LNCAP (cell line): ENCODE results near the gene CCR5AS.

ENCODE experiments used
- TF ChIP-seq, protein P1 (sequence below): fragments of 450-650 bp; IDR thresholded peaks from 2 replicates; pipeline ENCODE4 v1.5.1; 2017; ENCODE audit warnings: mild to moderate bottlenecking

The CCR5AS gene

GRCh38 chr3:46405301-46406019 is 1.4 kb downstream of the CCR5AS start:
- TF ChIP-seq, protein P1, sequence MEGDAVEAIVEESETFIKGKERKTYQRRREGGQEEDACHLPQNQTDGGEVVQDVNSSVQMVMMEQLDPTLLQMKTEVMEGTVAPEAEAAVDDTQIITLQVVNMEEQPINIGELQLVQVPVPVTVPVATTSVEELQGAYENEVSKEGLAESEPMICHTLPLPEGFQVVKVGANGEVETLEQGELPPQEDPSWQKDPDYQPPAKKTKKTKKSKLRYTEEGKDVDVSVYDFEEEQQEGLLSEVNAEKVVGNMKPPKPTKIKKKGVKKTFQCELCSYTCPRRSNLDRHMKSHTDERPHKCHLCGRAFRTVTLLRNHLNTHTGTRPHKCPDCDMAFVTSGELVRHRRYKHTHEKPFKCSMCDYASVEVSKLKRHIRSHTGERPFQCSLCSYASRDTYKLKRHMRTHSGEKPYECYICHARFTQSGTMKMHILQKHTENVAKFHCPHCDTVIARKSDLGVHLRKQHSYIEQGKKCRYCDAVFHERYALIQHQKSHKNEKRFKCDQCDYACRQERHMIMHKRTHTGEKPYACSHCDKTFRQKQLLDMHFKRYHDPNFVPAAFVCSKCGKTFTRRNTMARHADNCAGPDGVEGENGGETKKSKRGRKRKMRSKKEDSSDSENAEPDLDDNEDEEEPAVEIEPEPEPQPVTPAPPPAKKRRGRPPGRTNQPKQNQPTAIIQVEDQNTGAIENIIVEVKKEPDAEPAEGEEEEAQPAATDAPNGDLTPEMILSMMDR, result no peak

DNA sequence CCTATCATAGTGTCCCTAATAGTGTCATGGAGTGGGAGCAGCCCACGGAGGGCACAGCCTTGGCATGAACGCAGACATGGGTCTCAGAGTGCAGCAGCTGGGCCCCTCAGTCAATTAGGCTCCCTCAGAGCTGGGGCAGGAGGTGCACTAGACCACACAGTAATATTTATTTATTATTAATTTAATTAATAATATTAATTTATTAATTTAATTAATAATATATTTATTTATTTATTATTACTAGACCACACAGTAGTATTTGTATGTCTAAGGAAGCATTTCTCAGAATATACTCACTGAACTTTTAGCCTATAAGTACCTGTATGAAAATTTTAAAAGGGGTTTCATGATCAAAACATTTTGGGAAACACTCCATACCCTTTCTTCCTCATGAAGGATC is 5.3 kb downstream of the CCR5AS start:
- TF ChIP-seq, protein P1, result no peak

GRCh38 chr3:46400846-46401245 is 6.0 kb downstream of the CCR5AS start:
- TF ChIP-seq, protein P1, result no peak

- TF ChIP-seq, protein P1, result no peak
Measured at GRCh38 chr3:46400000-46400734, 6.7 kb downstream of the CCR5AS start.

GRCh38 chr3:46399557-46399956 is 7.3 kb downstream of the CCR5AS start:
- TF ChIP-seq, protein P1, result no peak

GRCh38 chr3:46399098-46399497 is 7.8 kb downstream of the CCR5AS start:
- TF ChIP-seq, protein P1, result no peak

DNA sequence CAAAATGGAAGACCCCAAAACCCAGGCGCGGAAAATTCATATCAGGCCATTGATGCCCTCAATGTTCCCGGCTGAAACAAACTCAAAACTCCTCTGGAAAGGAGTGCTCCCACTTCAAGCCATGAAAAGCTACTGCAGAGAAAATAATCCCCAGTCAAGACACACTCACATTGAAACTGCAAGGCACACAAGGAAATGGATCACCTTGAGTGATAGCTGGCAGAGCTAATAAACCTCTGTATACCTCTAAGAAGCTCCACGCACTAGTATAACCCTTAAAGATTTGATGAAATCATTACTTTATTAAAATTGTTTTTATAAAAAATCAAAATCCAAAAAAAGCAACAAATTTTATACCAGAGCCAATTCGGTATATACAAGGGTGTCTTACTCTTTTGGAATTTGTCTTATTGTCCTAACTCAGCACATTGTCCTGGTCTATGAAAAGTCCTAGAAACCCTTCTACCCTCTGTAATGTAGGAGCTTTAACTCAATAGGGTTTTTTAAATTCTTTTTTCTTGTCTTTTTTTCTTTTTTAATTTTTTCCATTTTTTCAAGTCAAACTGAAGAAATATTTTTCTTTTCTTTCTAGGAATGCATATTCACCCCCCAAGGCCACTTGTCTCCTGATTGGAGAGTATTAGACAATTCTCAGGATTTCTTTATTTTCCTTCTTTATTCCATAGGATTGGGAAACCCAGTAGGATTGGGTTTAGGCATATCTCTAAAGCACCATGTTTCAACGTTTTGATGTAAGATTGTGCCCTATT is 8.5 kb downstream of the CCR5AS start:
- TF ChIP-seq, protein P1, result no peak
